Measurements from ENCODE around the gene FAT1. TPM values are rescaled to one million over a fixed set of nuclear protein-coding genes. Genes with fewer than 3 reads are reported as not detected.

FAT1 gene
- polyA plus RNA-seq, 1 donor from 2014 or later = 19.8 TPM

GRCh38 chr4:186591651-186592050, 132.0 kb downstream of the FAT1 start:
- H3K9me2 ChIP-seq (ENCODE audit: insufficient read depth, low read length) = no peaks in the 10 kb centered on the region
- H3K36me3 ChIP-seq (ENCODE audit: insufficient read depth, low read length) = no peaks in the 10 kb centered on the region
- no peaks in the 10 kb centered on the region for H3K79me2 ChIP-seq (replicated peaks; ENCODE audit: insufficient read depth, low read length)
- H2AFZ ChIP-seq (ENCODE audit: low read depth, low read length) = no peak overlapping the region
- H3K9ac ChIP-seq (ENCODE audit: low read length) = no peak overlapping the region
- H3K27ac ChIP-seq (ENCODE audit: low read length) = no peak overlapping the region
- no peaks in the 10 kb centered on the region for H3K9me3 ChIP-seq (ENCODE audit: low read length)
- H3K27me3 ChIP-seq (ENCODE audit: insufficient read depth, low read depth, low read length) = no peaks in the 10 kb centered on the region
- no peak overlapping the region for H3K4me2 ChIP-seq (ENCODE audit: low read length)
- H3K4me3 ChIP-seq (ENCODE audit: low read length) = no peak overlapping the region
- no peak for TF ChIP-seq SMC3 (conservative IDR thresholded peaks at IDR 0.05; ENCODE audit: poor library complexity)
- TF ChIP-seq TAF1 (IDR thresholded peaks at IDR 0.05; ENCODE audit: low read depth) = no peak
- H4K20me1 ChIP-seq (ENCODE audit: insufficient read depth) = no peaks in the 10 kb centered on the region
- H3F3A ChIP-seq (ENCODE audit: insufficient read depth, low read length, poor library complexity, severe bottlenecking) = no peaks in the 10 kb centered on the region

GRCh38 chr4:186588503-186588902, 135.2 kb downstream of the FAT1 start:
- Histone ChIP-seq H3K79me2 (replicated peaks; ENCODE audit: insufficient read depth, low read length) (no peaks in the 10 kb centered on the region), H3K27me3 (ENCODE audit: insufficient read depth, low read depth, low read length) (no peaks in the 10 kb centered on the region), H3K4me2 (ENCODE audit: low read length) (no peak overlapping the region), H3F3A (ENCODE audit: insufficient read depth, low read length, poor library complexity, severe bottlenecking) (no peaks in the 10 kb centered on the region), H3K27ac (ENCODE audit: low read length) (no peak overlapping the region), H3K9me2 (ENCODE audit: insufficient read depth, low read length) (no peaks in the 10 kb centered on the region), H4K20me1 (ENCODE audit: insufficient read depth) (no peaks in the 10 kb centered on the region), H3K9me3 (ENCODE audit: low read length) (no peaks in the 10 kb centered on the region), H3K36me3 (ENCODE audit: insufficient read depth, low read length) (no peaks in the 10 kb centered on the region), H3K4me3 (ENCODE audit: low read length) (no peak overlapping the region), H3K9ac (ENCODE audit: low read length) (no peak overlapping the region), H2AFZ (ENCODE audit: low read depth, low read length) (no peak overlapping the region)
- no peak for TF ChIP-seq EZH2 (IDR thresholded peaks at IDR 0.05; ENCODE audit: borderline replicate concordance, insufficient read depth, low read length, poor library complexity, severe bottlenecking)
- no peak for TF ChIP-seq REST (IDR thresholded peaks at IDR 0.05; ENCODE audit: borderline replicate concordance)
- TF ChIP-seq EP300 (conservative IDR thresholded peaks at IDR 0.05; ENCODE audit: poor library complexity, severe bottlenecking) = no peak
- TF ChIP-seq POLR2AphosphoS5 (IDR thresholded peaks at IDR 0.05) = no peak
- no peak for TF ChIP-seq MXI1 (conservative IDR thresholded peaks at IDR 0.05; ENCODE audit: poor library complexity, severe bottlenecking)
- no peak for TF ChIP-seq CTCF (IDR thresholded peaks at IDR 0.05; ENCODE audit: poor library complexity, severe bottlenecking)
- no peak for TF ChIP-seq TAF1 (IDR thresholded peaks at IDR 0.05; ENCODE audit: low read depth)
- TF ChIP-seq RAD21 (conservative IDR thresholded peaks at IDR 0.05) = no peak
- no peak for TF ChIP-seq SMC3 (conservative IDR thresholded peaks at IDR 0.05; ENCODE audit: poor library complexity)

Data from neural cell (in vitro differentiated cells).